GM18951 (cell line): ENCODE data around the gene PISD.

Experiments
- POLR2A ChIP-seq: IDR thresholded peaks from 4 replicates; pipeline ENCODE4 v1.6.1; 2011; ENCODE audit warnings: mild to moderate bottlenecking; ENCODE audit not compliant: insufficient read length, insufficient read depth; ENCODE audit errors: extremely low read depth
- in situ Hi-C: fragments of 300-500 bp; cut with MboI; formaldehyde crosslinking; loops from one replicate; pipeline ENCODE4 v1.12.0; 2022; ENCODE audit warnings: low sequenced_read_pairs, mixed read lengths, inconsistent platforms; ENCODE audit not compliant: unreplicated experiment

Gene PISD

DNA sequence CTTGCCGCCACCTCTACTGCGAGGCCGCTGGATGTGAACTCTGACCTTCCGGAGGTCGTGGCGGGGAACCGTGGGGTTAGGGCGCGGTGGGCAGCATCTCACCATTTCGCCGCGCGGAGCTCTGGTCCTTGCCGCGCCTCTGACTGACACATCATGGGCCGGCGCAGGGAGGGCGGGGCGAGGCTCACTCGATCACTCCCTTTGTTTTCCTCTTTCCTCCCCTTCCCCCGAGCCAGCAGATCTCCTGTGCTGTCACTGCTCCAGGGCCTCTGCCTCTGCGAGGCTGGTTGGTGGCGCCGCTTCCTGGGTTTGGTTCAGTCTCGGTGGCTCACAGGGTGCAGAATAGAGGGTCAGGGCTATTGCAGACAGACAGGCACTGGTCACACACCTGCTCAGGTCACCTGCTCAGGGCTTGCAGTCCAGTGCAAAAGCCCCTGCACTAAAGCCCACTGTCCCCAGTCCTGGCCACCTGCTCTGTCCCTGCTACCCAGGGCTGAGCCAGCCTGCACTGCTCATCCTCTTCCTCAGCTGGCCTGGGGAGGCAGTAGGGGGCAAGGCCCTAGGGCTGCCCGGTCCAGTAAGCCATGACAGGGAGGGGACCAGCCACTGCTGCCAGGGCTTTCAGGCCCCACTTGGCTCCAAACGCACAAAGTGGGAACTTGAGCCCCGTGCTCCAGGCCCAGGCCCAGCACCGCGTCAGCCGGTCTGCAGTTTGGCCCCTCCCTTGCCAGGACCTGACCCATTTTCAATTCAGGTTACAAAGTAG lies 36.2 kb downstream of the PISD start:
- no peak for TF ChIP-seq POLR2A
- in situ Hi-C loops: no loop called here

DNA sequence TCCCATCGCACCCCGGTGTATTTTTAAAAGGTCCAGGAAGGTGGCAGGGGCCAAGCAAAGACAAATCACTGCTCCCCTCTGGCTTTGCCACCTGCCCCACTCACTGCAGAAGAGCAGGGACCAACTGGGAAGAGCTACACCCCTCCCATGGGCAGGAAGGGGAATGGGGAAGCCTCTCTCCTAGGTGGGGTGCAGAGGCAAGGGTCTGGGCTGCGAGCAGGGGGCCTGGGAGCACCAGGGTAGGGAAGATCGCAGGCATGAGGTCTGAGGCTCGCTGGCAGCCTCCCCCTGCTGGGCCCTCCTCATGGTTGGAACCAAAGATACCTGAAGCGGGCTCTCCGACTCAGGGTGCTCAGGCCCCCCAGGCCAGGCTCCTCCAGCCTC lies 36.8 kb downstream of the PISD start:
- TF ChIP-seq POLR2A: no peak
- in situ Hi-C loops: no loop called here

DNA sequence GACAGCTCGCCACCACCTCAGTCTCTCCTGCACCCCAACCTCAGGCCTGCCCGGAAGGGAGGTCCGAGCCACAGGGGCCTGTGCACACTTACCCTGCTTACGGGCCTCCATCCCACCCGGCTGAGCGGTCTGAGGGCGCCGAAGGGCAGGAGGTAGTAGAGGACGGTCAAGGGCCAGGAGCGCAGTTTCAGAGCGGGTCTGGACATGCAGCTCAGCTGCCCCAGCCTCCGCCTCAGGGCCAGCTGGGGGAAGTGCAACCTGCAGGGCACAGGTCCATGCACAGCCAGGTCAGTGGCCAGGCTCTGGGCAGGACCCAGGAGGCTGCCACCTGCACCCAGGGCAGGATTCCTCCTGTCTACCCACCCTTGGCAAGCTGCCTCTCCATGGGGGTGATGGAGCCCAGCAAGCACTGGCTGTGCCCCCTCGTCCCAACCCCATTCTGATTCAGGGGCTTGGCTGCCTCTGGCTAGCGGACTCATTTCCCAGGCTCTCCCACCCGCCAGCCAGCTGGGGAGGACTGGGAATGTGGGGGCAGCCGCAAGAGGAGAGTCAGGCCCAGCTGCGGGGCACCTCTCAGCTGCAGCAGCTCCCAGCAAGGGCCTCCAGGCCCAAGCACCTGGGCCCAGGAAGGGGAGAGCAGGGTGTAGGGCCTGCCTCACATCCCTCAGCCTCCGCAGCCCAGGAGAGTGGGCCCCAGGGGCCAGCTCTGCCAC lies 38.3 kb downstream of the PISD start:
- no peak for TF ChIP-seq POLR2A
- in situ Hi-C loops: no loop called here

DNA sequence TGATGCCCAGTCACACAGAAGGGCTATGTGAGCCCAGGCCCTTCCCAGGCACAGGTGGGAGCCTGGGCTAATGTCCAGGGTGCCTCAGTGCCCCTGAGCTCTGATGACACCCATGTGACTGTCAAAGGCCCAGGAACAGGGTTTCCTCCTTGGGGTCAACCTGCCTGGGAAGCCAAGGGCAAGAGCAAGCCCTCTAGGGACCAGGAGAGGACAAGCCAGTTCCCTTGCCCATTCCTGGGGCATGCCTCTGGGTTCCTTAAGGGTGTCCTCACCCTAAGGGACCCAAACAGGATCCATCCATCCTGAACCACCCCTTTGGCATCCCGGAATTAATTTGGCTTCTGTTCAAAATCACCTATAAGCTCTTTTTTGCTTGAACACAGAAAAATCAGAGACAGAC lies 39.0 kb downstream of the PISD start:
- TF ChIP-seq POLR2A: no peak
- in situ Hi-C loops: no loop called here

DNA sequence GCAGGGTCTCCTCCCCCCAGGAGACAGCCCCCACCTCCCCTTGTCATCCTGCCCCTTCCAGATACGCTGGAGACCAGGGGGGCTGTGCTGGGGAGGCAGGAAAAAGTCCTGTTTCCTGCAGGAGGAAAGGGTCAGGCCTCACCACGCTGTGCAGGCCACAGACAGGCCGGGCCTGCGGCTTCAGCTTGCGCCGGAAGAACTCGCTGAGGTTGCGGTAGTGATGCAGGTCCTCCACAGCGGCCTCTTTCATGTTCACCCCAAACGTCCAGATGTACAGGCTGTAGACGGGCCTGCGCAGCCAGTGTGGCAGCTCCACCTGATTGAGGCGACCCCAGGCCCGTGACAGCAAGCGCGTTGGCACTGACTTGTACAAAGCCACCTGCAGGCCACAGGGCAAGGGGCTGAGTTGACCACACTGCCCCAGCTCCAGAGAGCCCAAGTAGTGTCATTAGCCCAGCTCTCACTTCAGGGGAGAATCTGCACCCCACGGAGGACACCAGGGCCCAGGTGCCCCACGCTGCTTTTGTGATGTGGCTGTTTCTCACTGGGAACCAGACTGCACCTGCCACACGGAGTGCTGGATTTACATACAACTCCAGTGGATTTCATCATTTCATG lies 40.4 kb downstream of the PISD start:
- in situ Hi-C loops: no loop called here
- peak; percentile 19 for TF ChIP-seq POLR2A

DNA sequence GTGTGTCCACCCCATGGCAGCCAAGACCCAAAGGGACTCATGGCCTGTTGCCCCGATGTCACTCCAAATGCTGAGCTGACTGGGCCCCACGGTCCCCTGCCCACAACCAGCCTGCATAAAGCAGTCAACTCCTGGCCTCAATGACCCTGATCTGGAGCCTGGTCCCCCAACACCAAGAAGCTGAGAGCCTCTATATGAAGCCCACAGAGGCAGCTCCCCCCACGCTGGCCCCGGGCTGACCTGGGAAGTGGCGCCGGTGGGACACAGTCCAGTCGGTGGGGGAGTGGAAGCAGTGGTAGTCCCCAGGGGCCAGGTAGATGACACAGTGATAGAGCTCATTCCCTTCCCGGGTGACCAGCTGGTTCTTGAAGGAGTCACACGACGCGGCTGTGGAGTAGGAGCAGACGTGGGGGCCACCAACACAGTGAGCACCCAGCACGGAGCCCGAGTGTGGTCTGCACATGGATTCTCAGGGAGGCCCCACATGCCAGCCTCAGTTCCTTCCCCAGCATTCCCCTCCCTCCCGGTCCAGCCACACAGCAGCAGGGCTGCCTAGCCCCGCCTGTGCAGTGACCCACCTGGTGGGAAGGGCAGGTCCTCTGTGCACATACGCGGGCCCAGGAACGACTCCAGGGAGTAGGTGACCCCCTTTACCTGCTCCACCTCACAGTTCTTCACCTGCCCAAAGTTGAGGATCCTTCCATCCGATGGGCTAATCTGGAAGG lies 41.1 kb downstream of the PISD start:
- in situ Hi-C loops: no loop called here
- no peak for TF ChIP-seq POLR2A

DNA sequence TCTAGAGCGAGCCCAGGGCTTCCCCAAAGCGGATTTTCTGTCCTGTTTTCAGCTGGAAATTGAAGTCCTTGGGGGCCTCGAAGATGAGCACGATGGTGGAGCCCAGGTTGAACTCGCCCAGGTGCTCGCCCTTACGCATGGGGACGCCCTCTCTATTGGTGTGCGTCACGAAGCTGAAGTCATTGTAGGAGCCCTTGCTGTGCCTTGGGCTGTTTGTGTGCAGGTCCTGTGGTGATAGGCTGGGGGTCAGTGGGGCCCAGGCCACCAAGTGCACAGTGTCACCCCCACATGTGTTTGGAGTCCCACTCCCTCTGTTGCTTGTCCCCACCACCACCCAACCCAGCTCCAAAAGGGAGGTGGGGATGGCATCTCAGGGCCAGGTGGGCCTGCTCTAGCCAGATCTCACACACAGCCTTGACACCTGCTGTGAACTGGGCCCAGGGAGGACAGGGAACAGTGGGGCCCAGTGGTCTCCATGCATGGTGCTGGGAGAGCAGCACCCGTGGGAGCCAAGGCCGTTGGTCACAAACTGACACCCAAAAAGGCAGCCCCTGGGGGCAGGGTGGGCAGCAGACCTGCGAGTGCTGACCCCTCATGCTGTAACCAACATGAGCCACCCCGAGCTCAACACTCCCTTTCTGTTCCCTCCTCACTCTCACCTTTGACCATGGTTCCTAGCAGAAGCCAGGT lies 42.3 kb downstream of the PISD start:
- in situ Hi-C loops: no loop called here
- no peak for TF ChIP-seq POLR2A

DNA sequence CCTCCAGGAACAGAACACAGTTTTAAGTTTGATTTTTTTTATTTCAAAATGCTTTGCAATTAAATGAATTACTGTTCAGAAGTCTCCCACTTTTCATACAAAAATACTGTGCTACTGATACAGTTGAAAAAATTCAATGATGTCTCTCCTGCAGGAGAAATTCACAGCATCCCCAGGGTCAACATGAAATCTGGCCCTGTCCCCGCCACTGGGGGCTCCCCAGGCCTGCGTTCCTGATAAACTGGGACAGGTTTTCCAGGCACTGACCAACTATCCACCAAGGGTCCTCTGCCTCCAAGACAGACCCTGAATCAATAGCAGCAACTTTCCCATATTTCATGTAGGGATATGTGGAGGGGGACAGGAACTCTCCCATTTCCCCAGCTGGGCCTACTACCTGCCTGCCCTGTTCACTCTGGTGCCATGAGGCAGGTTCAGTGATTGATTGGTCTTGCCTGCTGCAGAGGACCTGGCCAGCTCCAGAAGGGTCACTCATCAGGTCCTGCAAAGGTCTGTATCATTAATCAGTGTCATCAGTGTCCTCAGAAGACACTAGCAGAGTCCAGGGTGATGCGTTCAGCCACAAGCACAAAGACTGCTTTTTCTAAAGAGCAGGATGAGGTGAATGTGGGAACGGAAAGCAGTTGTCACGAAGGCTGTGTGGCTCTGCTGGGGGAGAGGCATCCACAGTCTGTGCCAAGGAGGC lies 43.4 kb downstream of the PISD start:
- no peak for TF ChIP-seq POLR2A
- in situ Hi-C loops: no loop called here

DNA sequence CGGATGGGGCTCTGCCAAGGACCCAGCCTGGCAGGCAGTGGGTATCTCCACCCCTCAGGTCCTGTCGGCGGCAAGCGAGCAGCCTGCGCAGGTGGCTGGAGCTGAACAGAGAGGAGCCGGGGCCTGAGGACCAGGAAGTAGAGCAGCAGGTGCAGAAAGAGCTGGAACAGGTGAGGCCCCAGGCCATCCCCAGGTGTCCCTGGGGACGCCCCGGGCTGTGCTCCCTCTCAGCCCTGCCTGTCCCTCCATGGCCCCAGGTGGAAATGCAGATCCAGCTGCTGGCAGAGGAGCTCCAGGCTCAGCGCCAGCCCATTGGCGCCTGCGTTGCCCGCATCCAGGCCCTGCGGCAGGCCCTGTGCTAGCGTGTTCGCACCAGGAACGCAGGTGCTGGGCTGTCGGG lies 44.0 kb downstream of the PISD start:
- peak; percentile 21 for TF ChIP-seq POLR2A

DNA sequence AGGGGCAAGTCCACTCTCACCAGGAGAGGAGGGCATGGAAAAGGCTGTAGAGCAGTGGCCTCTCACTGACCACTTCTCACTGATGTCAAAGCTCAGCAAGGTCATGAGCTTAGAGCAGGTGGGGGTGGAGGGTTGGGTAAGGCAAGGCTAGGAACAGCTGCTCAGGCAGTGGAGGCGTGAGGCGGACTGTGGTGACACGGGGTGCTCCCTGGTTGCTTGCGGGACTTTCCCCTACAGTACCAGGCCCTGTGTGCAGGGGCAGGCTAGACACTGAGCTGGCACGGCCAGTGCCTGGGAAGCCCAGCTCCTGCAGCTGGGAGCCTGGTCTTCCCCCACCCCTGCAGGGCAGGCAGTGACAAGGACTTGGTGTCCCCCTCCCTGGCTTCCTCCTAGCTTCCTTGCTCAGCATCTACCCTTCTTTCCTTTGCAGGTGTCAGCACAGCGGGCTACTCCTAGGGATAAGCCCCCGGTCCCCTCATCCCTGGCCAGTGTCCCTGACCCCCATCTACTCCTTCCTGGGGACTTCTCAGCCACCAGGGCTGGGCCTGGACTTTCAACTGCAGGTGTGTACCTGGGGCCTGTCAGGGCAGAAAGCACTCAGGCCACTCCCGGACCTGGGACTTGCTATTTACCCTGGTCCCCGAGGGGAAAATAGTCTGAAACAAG lies 45.6 kb downstream of the PISD start:
- TF ChIP-seq POLR2A: peak; percentile 34
- in situ Hi-C loops: no loop called here

More for the DNA sequence above, 44.0 kb downstream of the PISD start:
- in situ Hi-C loops: no loop called here

DNA sequence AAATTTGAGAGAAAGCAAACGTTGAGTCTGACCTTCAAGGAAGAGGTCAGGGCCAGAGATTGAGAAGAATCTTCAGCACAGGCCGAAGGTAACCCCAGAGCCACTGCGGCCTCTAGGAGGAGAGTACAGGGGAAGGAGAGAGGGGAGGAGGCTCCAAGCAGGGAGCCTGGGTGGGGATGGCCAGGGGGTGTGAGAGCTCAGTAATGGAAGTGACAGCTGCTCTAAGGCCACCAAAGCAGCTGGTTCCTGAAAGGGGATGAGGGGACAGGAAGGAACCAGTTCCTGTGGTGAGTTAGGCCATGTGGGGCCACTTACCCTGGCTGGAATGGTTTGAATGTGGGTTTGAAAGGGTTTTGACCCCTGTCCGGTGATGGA lies 46.1 kb downstream of the PISD start:
- TF ChIP-seq POLR2A: no peak
- in situ Hi-C loops: no loop called here

DNA sequence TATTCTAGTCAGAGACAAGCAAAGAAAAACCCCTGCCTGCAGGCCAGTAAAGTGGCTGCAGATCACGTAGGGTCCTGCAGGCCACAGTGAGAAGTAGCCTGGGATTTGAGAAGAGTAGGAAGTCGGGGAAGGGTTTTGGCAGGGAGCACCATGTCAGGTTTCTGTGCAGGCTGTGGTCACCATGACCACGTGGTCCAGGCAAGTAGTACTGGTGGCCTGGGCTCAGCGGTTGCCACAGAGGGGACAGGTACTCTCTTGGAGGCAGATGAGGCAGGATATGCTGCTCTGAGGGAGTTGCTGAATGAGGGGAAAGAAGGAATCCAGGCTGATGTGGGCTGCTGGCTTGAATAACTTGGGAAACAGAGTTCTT lies 46.5 kb downstream of the PISD start:
- in situ Hi-C loops: no loop called here
- no peak for TF ChIP-seq POLR2A
